Measurements from ENCODE around the gene STX5. TPM values are rescaled to one million over a fixed set of nuclear protein-coding genes. Genes with fewer than 3 reads are reported as not detected.

STX5 gene
- total and polyA plus RNA-seq, 10 of the 15 experiments (the other 5 are each of a cell fraction or from before 2014, with no cell fraction given) = 3.8 to 35.4 (median 27.4) TPM

DNA sequence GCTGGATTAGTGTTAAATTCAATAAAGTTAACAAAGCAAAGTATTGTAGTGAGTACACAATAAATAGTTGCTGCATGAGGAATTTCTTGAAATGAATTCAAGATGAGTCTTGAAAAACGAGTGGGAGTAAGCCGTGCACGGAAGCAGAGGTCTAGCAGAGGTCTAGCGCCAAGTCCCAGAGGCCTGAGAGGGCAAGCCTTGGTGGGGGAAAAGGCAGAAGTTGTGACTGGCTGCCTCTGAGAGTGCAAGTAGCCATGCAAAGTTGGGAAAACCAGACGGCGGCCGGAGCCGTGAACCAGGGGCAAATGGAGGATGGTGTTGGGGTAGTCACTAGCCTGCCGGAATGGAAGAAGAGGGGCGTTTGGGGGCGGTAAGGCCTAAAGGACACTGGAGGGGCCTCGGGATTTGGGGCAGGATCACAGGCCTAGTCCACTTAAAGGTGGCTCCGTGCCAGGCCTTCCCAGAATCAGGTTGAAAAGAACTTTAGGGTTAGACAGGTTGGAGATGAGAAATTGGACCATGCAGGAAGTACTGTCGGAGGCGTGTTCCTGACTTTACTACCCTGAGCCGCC, 48.5 kb upstream of the STX5 start (continued):
- TF ChIP-seq ZBTB4 (CRISPR knock-in tag; IDR thresholded peaks at IDR 0.05) (no peak), ATF7 (IDR thresholded peaks at IDR 0.05; ENCODE audit: low read depth) (no peak; the same call in none of the 2 replicates), SMAD5 (IDR thresholded peaks at IDR 0.05; ENCODE audit: low read depth) (peak; percentile 1; the same call in 1 of the 2 replicates), CREM (IDR thresholded peaks at IDR 0.05; ENCODE audit: low read depth) (no peak), NBN (IDR thresholded peaks at IDR 0.05) (no peak), RAD21 (IDR thresholded peaks at IDR 0.05; ENCODE audit: insufficient read depth, low read depth, low read length) (no peak), YBX1 (IDR thresholded peaks at IDR 0.05) (no peak), MXI1 (IDR thresholded peaks at IDR 0.05; ENCODE audit: low read depth, low read length) (no peak), JUND (IDR thresholded peaks at IDR 0.05; ENCODE audit: low read depth, low read length) (no peak), GATAD2B (conservative IDR thresholded peaks at IDR 0.05; ENCODE audit: low read depth) (no peak), HDGF (IDR thresholded peaks at IDR 0.05) (peak; percentile 71), BHLHE40 (IDR thresholded peaks at IDR 0.05; ENCODE audit: borderline replicate concordance in 1 of 2, low read depth in 2 of 2, low read length in 1 of 2) (no peak), PRDM15 (CRISPR knock-in tag; IDR thresholded peaks at IDR 0.05) (no peak), EED (IDR thresholded peaks at IDR 0.05; ENCODE audit: low read depth) (no peak), SP1 (IDR thresholded peaks at IDR 0.05; ENCODE audit: low read depth, low read length) (no peak), ZZZ3 (IDR thresholded peaks at IDR 0.05; ENCODE audit: control insufficient read depth, insufficient read length, low read depth) (no peak), ZBTB11 (CRISPR knock-in tag; IDR thresholded peaks at IDR 0.05) (no peak), SREBF2 (IDR thresholded peaks at IDR 0.05; ENCODE audit: low read length) (no peak), RUNX3 (IDR thresholded peaks at IDR 0.05; ENCODE audit: low read length) (no peak), CBFB (IDR thresholded peaks at IDR 0.05; ENCODE audit: low read depth) (no peak), ESRRA (IDR thresholded peaks at IDR 0.05; ENCODE audit: low read length) (no peak)
- TF ChIP-seq, protein P1, sequence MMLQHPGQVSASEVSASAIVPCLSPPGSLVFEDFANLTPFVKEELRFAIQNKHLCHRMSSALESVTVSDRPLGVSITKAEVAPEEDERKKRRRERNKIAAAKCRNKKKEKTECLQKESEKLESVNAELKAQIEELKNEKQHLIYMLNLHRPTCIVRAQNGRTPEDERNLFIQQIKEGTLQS (IDR thresholded peaks at IDR 0.05; ENCODE audit: borderline replicate concordance, extremely low read depth, low read depth, low read length) = no peak
